Measurements from ENCODE around the gene TRIM42.

The TRIM42 gene

DNA sequence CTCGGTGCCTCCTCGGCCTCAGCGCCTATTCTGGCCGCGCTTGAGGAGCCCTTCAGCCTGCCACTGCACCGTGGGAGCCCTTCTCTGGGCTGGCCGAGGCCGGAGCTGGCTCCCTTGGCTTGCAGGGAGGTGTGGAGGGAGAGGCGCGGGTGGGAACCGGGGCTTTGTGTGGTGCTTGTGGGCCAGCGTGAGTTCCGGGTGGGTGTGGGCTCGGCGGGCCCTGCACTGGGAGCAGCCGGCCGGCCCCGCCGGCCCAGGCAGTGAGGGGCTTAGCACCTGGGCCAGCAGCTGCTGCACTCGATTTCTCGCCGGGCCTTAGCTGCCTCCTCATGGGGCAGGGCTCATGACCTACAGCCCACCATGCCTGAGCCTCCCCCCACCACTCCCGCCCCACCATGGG lies 26.6 kb upstream of the TRIM42 start:
- H3K27ac ChIP-seq, result no peak overlapping the region
- TF ChIP-seq, protein P1, sequence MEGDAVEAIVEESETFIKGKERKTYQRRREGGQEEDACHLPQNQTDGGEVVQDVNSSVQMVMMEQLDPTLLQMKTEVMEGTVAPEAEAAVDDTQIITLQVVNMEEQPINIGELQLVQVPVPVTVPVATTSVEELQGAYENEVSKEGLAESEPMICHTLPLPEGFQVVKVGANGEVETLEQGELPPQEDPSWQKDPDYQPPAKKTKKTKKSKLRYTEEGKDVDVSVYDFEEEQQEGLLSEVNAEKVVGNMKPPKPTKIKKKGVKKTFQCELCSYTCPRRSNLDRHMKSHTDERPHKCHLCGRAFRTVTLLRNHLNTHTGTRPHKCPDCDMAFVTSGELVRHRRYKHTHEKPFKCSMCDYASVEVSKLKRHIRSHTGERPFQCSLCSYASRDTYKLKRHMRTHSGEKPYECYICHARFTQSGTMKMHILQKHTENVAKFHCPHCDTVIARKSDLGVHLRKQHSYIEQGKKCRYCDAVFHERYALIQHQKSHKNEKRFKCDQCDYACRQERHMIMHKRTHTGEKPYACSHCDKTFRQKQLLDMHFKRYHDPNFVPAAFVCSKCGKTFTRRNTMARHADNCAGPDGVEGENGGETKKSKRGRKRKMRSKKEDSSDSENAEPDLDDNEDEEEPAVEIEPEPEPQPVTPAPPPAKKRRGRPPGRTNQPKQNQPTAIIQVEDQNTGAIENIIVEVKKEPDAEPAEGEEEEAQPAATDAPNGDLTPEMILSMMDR (conservative IDR thresholded peaks at IDR 0.05), result no peak

DNA sequence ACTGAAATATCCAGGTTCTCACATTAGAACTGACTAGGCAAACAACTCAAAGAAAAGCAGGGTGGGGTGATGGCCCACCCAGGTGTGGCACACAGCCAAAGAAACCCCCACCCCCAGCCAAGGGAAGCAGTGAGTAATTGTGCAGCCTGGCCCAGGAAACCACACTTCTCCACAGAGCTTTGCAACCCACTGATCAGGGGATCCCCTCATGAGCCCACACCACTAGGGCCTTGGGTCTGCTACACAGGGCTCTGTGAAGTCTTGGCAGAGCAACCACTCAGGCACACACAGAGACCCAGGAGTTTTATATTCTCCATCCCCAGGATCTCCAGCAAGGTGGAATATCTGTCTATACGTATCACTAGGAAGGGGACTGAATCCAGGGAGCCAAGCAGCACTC lies 22.2 kb upstream of the TRIM42 start:
- H3K27ac ChIP-seq, result no peak overlapping the region
- TF ChIP-seq, protein P1 (conservative IDR thresholded peaks at IDR 0.05), result no peak

DNA sequence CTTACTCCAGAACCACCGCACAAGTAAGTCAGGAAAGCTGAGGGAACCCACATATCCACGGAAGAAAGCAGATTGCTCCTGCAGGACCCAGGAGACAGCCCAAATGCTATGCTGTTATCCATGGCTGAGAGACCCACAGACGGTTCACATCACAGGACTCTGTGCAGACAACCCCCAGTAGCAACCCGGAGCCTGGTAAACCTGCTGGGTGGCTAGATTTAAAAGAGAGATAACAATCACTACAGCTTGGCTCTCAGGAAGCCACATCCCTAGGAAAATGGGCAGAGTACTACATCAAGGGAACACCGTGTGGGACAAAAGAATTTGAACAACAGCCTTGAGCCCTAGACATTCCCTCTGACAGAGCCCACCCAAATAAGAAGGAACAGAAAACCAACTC lies 13.8 kb upstream of the TRIM42 start:
- H3K27ac ChIP-seq, result no peak overlapping the region
- TF ChIP-seq, protein P1 (conservative IDR thresholded peaks at IDR 0.05), result no peak

DNA sequence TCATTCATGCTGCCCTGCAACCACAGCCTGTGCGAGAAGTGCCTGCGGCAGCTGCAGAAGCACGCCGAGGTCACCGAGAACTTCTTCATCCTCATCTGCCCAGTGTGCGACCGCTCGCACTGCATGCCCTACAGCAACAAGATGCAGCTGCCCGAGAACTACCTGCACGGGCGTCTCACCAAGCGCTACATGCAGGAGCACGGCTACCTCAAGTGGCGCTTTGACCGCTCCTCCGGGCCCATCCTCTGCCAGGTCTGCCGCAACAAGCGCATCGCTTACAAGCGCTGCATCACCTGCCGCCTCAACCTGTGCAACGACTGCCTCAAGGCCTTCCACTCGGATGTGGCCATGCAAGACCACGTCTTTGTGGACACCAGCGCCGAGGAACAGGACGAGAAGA lies 4.7 kb downstream of the TRIM42 start:
- H3K27ac ChIP-seq, result no peak overlapping the region
- TF ChIP-seq, protein P1 (conservative IDR thresholded peaks at IDR 0.05), result no peak

DNA sequence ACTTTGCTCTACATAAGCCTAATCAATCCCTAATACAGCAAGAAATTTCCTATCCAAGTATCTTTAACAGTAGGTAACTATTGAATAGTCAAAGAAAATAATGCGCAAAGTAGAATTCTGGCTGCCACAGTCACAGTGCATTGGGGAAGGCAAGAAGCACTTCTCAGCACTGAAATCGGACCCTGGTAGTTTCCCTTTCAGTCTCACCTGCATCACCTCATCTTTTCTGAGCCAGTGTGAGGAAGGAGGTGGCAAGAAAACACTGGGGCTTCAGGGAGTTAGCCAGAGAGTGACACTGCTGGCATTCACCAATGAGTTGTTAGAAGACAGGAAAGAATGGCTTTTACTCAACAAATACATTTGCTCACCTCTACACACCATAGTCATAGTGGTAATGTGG lies 8.3 kb downstream of the TRIM42 start:
- TF ChIP-seq, protein P1 (conservative IDR thresholded peaks at IDR 0.05), result no peak
- H3K27ac ChIP-seq, result no peak overlapping the region

DNA sequence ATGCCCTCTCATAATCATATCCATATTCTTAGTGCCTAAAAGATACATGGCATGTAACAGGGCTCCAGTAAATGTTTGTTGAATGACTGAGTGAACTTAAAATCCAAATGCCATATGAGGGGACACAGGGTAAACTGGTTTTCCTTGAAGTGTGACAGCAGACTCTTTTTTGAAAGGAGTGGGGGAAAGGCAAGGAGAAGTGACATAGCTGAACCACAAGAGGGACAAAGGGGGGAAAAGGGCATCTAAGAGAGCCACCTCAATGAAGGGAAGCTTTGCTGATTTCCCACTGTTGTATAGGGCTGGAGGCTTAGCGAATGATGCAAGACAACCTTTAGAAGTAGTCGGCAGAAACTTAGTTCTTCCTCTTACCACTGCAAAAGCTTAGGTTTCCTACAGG lies 9.1 kb downstream of the TRIM42 start:
- H3K27ac ChIP-seq, result no peak overlapping the region
- TF ChIP-seq, protein P1 (conservative IDR thresholded peaks at IDR 0.05), result no peak

DNA sequence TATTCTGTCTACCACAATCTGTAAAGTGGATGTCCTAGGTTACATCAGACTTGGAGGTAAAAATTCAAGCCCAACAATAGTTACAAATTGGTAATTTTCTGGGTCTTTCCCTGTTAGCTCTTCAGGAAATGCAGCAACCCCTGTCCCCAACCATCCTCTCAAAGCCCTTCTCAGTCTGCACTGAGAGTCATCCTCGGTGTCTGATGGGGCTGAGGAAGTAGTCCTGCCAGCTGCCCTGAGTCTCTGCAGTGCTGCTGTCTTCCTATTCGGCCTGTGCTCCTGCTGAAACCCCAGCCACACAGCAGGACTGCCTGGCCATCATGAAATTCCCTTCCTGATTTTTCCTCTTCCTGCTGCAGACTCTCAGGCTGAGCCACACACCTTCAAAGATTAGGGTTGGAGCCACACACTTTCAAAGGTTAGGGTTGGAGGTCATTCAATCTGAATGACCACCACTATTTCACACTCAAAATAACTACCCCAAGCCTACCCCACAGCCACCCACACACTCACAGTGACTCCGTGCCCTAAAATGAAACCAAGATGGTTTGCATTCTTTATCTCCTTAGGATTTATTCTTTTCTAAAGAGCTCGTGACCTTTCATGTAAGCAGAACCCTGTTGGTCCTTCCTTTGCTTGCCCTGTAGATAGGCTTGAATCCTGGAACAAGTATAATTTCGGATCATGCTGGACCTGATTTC lies 17.6 kb downstream of the TRIM42 start:
- TF ChIP-seq, protein P1 (conservative IDR thresholded peaks at IDR 0.05), result no peak
- H3K27ac ChIP-seq, result no peak overlapping the region
